PC-9 (cell line): ENCODE measurements around the gene CARNS1. TPM values are rescaled to one million over a fixed set of nuclear protein-coding genes. Genes with fewer than 3 reads are reported as not detected.

Experiments
- BruUV-seq: library from RNA; stranded (reverse); fragments of 400-500 nt; replicated peaks from 2 replicates; lab custom pipeline; 2021; lab: Mats Ljungman, UMichigan
- CTCF ChIA-PET: fragments of 300-600 bp; sonication (Branson Sonifier 250); formaldehyde crosslinking; loops from one replicate; lab custom pipeline; 2022; ENCODE audit warnings: antibody characterized with exemption; lab: Charles Lee
- POLR2A ChIA-PET: fragments of 300-600 bp; sonication (Branson Sonifier 250); formaldehyde crosslinking; loops from one replicate; lab custom pipeline; 2022; ENCODE audit warnings: antibody characterized with exemption; ENCODE audit not compliant: unreplicated experiment; lab: Charles Lee
- DNase-seq, 2 experiments: peaks; one replicate each; pipeline versions ENCODE4 v3.0.0 to v3.0.0-alpha.2; 2015 to 2022; ENCODE audit warnings: mixed read lengths in 1 of 2
- H2AFZ ChIP-seq: fragments of 200-600 bp; sonication (generic); 2 replicates; pipeline ENCODE4 v1.8.1; 2017; ENCODE audit warnings: antibody characterized with exemption
- H3F3A ChIP-seq: fragments of 200-600 bp; sonication (generic); 2 replicates; pipeline ENCODE4 v1.8.1; 2017; ENCODE audit warnings: antibody characterized with exemption, mild to moderate bottlenecking, low read depth; ENCODE audit not compliant: insufficient read depth
- H3K27ac ChIP-seq: fragments of 200-600 bp; sonication (generic); 2 replicates; pipeline ENCODE4 v1.6.1; 2016; ENCODE audit warnings: mixed run types
- H3K27me3 ChIP-seq: fragments of 200-600 bp; sonication (generic); 2 replicates; pipeline ENCODE4 v1.6.1; 2016; ENCODE audit warnings: low read depth, mixed run types; ENCODE audit not compliant: insufficient read depth
- H3K36me3 ChIP-seq: fragments of 200-600 bp; sonication (generic); 2 replicates; pipeline ENCODE4 v1.6.1; 2016; ENCODE audit warnings: low read depth, mixed run types
- H3K4me1 ChIP-seq: fragments of 200-600 bp; sonication (generic); replicated peaks from 2 replicates; pipeline ENCODE4 v1.6.1; 2016; ENCODE audit warnings: mixed run types; ENCODE audit not compliant: insufficient read depth
- H3K4me2 ChIP-seq: fragments of 200-600 bp; sonication (generic); 2 replicates; pipeline ENCODE4 v1.6.1; 2017; ENCODE audit warnings: mixed run types
- H3K4me3 ChIP-seq: fragments of 200-600 bp; sonication (generic); 2 replicates; pipeline ENCODE4 v1.6.1; 2016; ENCODE audit warnings: mixed run types
- H3K79me2 ChIP-seq: fragments of 200-600 bp; sonication (generic); 2 replicates; pipeline ENCODE4 v1.6.1; 2017; ENCODE audit warnings: low read depth, mixed run types
- H3K9me2 ChIP-seq: fragments of 200-600 bp; sonication (generic); 2 replicates; pipeline ENCODE4 v1.8.1; 2017; ENCODE audit warnings: mild to moderate bottlenecking; ENCODE audit not compliant: insufficient read depth
- H3K9me3 ChIP-seq: fragments of 200-600 bp; sonication (generic); 2 replicates; pipeline ENCODE4 v1.8.1; 2016; ENCODE audit warnings: low read depth; ENCODE audit not compliant: insufficient read depth
- H4K20me1 ChIP-seq: fragments of 200-600 bp; sonication (generic); 2 replicates; pipeline ENCODE4 v1.8.1; 2017; ENCODE audit not compliant: insufficient read depth
- CTCF ChIP-seq: fragments of 200-600 bp; sonication (generic); conservative IDR thresholded peaks from 2 replicates; pipeline ENCODE4 v1.6.1; 2017; ENCODE audit warnings: mixed run types, antibody characterized with exemption, mild to moderate bottlenecking, moderate library complexity
- EZH2 ChIP-seq: fragments of 200-600 bp; sonication (generic); IDR thresholded peaks from 2 replicates; pipeline ENCODE4 v1.8.0; 2017; ENCODE audit warnings: antibody characterized with exemption, low read depth
- intact Hi-C: fragments of 100-400 bp; cut with micrococcal nuclease; formaldehyde crosslinking; loops from one replicate; pipeline ENCODE4 v1.10.0; 2022; ENCODE audit not compliant: unreplicated experiment
- total RNA-seq: library from RNA; stranded (reverse); gene quantifications from 2 replicates; pipeline ENCODE4 v1.2.3, GENCODE V29; 2021

The CARNS1 gene
- total RNA-seq, 1 experiment from 2014 or later: 0.15 TPM

GRCh38 chr11:67412495-67413179, 2.8 kb upstream of the CARNS1 start:
- Histone ChIP-seq H4K20me1 (no peaks in the 10 kb centered on the region), H3K9me3 (no peaks in the 10 kb centered on the region), H3K4me1 (no peaks in the 10 kb centered on the region), H3K4me3 (no peak overlapping the region), H3K79me2 (no peaks in the 10 kb centered on the region), H2AFZ (no peak overlapping the region), H3K36me3 (no peaks in the 10 kb centered on the region), H3K27ac (no peak overlapping the region), H3F3A (peaks cover 14% of the 10 kb centered on the region; the same call in 1 of the 2 replicates), H3K9me2 (no peaks in the 10 kb centered on the region), H3K27me3 (no peaks in the 10 kb centered on the region), H3K4me2 (no peak overlapping the region)
- no peak for DNase-seq
- ChIA-PET POLR2A (interaction anchor here (0.6 to 0.9 kb wide), 4 partner anchors 8 to 1620 kb away, joined by 3 to 31 read pairs (median 4); partner anchors contain the start of gene PPP1CA), CTCF (interaction anchor here (0.6 to 1.1 kb wide), 2 partner anchors 11 to 38 kb away, joined by 3 to 7 read pairs; partner anchors contain the start of gene PPP1CA)
- TF ChIP-seq EZH2: no peak
- no peak for TF ChIP-seq CTCF
- intact Hi-C loops: no loop called here
- BruUV-seq: no TSS peak

GRCh38 chr11:67413266-67413849, 2.1 kb upstream of the CARNS1 start:
- H2AFZ ChIP-seq: no peak overlapping the region
- H3K27ac ChIP-seq: no peak overlapping the region
- intact Hi-C loops: no loop called here
- ChIA-PET POLR2A (interaction anchor here (0.6 kb wide), 2 partner anchors 641 to 1620 kb away, joined by 5 to 31 read pairs; no protein-coding TSS in a partner anchor), CTCF (interaction anchor here (0.6 to 1.1 kb wide), 2 partner anchors 12 to 36 kb away, joined by 4 to 7 read pairs; partner anchors contain the start of gene PPP1CA)
- no peak overlapping the region for H3K4me3 ChIP-seq
- no peaks in the 10 kb centered on the region for H3K27me3 ChIP-seq
- H3K9me3 ChIP-seq: no peaks in the 10 kb centered on the region
- TF ChIP-seq EZH2 (no peak), CTCF (no peak)
- H3K4me1 ChIP-seq: no peaks in the 10 kb centered on the region
- H3K9me2 ChIP-seq: no peaks in the 10 kb centered on the region
- no peaks in the 10 kb centered on the region for H4K20me1 ChIP-seq
- H3F3A ChIP-seq: peaks cover 12% of the 10 kb centered on the region; the same call in 1 of the 2 replicates
- H3K79me2 ChIP-seq: no peaks in the 10 kb centered on the region
- no TSS peak for BruUV-seq
- no peak for DNase-seq
- H3K4me2 ChIP-seq: no peak overlapping the region
- no peaks in the 10 kb centered on the region for H3K36me3 ChIP-seq

GRCh38 chr11:67416416-67417335, 1.2 kb downstream of the CARNS1 start:
- no peak for TF ChIP-seq EZH2
- no peak for TF ChIP-seq CTCF
- ChIA-PET POLR2A (no interaction called here), CTCF (no interaction called here)
- Histone ChIP-seq H3K4me2 (no peak overlapping the region), H2AFZ (no peak overlapping the region), H4K20me1 (no peaks in the 10 kb centered on the region), H3F3A (peaks cover 16% of the 10 kb centered on the region; the same call in 1 of the 2 replicates), H3K9me2 (no peaks in the 10 kb centered on the region), H3K27me3 (no peaks in the 10 kb centered on the region), H3K79me2 (no peaks in the 10 kb centered on the region), H3K9me3 (no peaks in the 10 kb centered on the region), H3K36me3 (no peaks in the 10 kb centered on the region), H3K4me1 (peaks cover 7% of the 10 kb centered on the region; the same call in 1 of the 2 replicates), H3K4me3 (no peak overlapping the region), H3K27ac (no peak overlapping the region)
- no peak for DNase-seq
- intact Hi-C loops: no loop called here
- no TSS peak for BruUV-seq
